ENCODE results near the gene TK1. TPM values are rescaled to one million over a fixed set of nuclear protein-coding genes. Genes with fewer than 3 reads are reported as not detected.

Gene TK1
- polyA plus RNA-seq, 2 of the 4 experiments (the other 2 are of a cell fraction), result 90.9 to 355 TPM

- TF ChIP-seq RAD21 (conservative IDR thresholded peaks at IDR 0.05 in 1 of 2, IDR thresholded peaks at IDR 0.05 in 1 of 2) (peak; percentile 73 to 82), TP53 (CRISPR knock-in tag; IDR thresholded peaks at IDR 0.05) (no peak), NR3C1 (IDR thresholded peaks at IDR 0.05) (no peak), GATA3 (IDR thresholded peaks at IDR 0.05; ENCODE audit: borderline replicate concordance) (no peak), SMC3 (IDR thresholded peaks at IDR 0.05) (peak; percentile 92), CEBPB (IDR thresholded peaks at IDR 0.05) (no peak), HDAC2 (IDR thresholded peaks at IDR 0.05) (no peak), E2F6 (IDR thresholded peaks at IDR 0.05; ENCODE audit: borderline replicate concordance, low read depth) (no peak), JUN (IDR thresholded peaks at IDR 0.05) (no peak), ZFP36 (IDR thresholded peaks at IDR 0.05; ENCODE audit: borderline replicate concordance, partially characterized antibody) (no peak), HEYL (CRISPR knock-in tag; IDR thresholded peaks at IDR 0.05) (no peak), MYC (IDR thresholded peaks at IDR 0.05; ENCODE audit: borderline replicate concordance, low read length) (no peak), NPAS2 (CRISPR knock-in tag; IDR thresholded peaks at IDR 0.05; ENCODE audit: borderline replicate concordance) (no peak)
- TF ChIP-seq, protein P1, sequence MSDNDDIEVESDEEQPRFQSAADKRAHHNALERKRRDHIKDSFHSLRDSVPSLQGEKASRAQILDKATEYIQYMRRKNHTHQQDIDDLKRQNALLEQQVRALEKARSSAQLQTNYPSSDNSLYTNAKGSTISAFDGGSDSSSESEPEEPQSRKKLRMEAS (IDR thresholded peaks at IDR 0.05), result peak; percentile 61
These were observed 10.3 kb downstream of the TK1 start (continued) for GRCh38 chr17:78176548-78177025.

- WGBS (ENCODE audit: missing lambda C conversion rate), result 93% methylated on average over 14 of the region's 14 CpGs
- FAIRE-seq, result no peak
- no peak for TF ChIP-seq HDAC2 (IDR thresholded peaks at IDR 0.05)
- no peak for TF ChIP-seq NR3C1 (IDR thresholded peaks at IDR 0.05)
- no peak for TF ChIP-seq REST (IDR thresholded peaks at IDR 0.05)
- TF ChIP-seq E2F6 (IDR thresholded peaks at IDR 0.05; ENCODE audit: borderline replicate concordance, low read depth), result no peak
- TF ChIP-seq ZSCAN20 (CRISPR knock-in tag; IDR thresholded peaks at IDR 0.05), result no peak
- no peak for TF ChIP-seq FOSB (CRISPR knock-in tag; IDR thresholded peaks at IDR 0.05)
- TF ChIP-seq HES2 (IDR thresholded peaks at IDR 0.05), result no peak
- no peak for TF ChIP-seq RFX5 (IDR thresholded peaks at IDR 0.05)
- TF ChIP-seq ESRRA (IDR thresholded peaks at IDR 0.05; ENCODE audit: borderline replicate concordance, low read length), result no peak
- no peak for TF ChIP-seq ZFP36 (IDR thresholded peaks at IDR 0.05; ENCODE audit: borderline replicate concordance, partially characterized antibody)
- no peak for TF ChIP-seq HOXA7 (CRISPR knock-in tag; IDR thresholded peaks at IDR 0.05)
- TF ChIP-seq POLR2A (IDR thresholded peaks at IDR 0.05; ENCODE audit: low read length), result no peak
- no peak for TF ChIP-seq CBX8 (IDR thresholded peaks at IDR 0.05)
- TF ChIP-seq, protein P1 (IDR thresholded peaks at IDR 0.05), result no peak
- TF ChIP-seq ZNF302 (CRISPR knock-in tag; IDR thresholded peaks at IDR 0.05), result no peak
- TF ChIP-seq, protein P2, sequence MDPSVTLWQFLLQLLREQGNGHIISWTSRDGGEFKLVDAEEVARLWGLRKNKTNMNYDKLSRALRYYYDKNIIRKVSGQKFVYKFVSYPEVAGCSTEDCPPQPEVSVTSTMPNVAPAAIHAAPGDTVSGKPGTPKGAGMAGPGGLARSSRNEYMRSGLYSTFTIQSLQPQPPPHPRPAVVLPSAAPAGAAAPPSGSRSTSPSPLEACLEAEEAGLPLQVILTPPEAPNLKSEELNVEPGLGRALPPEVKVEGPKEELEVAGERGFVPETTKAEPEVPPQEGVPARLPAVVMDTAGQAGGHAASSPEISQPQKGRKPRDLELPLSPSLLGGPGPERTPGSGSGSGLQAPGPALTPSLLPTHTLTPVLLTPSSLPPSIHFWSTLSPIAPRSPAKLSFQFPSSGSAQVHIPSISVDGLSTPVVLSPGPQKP (IDR thresholded peaks at IDR 0.05; ENCODE audit: low read depth, low read length), result no peak
- no peak for TF ChIP-seq MAZ (IDR thresholded peaks at IDR 0.05; ENCODE audit: borderline replicate concordance, low read depth, low read length)
- Histone ChIP-seq H3K9me3 (no peaks in the 10 kb centered on the region), H3K4me1 (peaks cover 32% of the 10 kb centered on the region), H3K4me3 (no peak overlapping the region), H3K27ac (no peak overlapping the region), H3K4me2 (no peak overlapping the region)
- no peak for DNase-seq (ENCODE audit: low read depth in 1 of 2, low spot score in 1 of 2)
- ChIA-PET CTCF (interaction anchor here (0.5 to 13.2 kb wide), 27 partner anchors 9 to 1380 kb away, joined by 3 to 295 read pairs (median 6); partner anchors contain the start of genes AFMID, C17orf99 and TK1), POLR2A (interaction anchor here (2.6 kb wide), 1 partner anchor 63 kb away, joined by 7 read pairs; no protein-coding TSS in a partner anchor)
- no peak for ATAC-seq
These were observed 11.2 kb downstream of the TK1 start for GRCh38 chr17:78175643-78175981.
